ENCODE measurements around the gene SERPINA4.
A peak's percentile ranks its signal among the peaks of the same experiment; 100 is the strongest.
"Not testable (repeated sequence)": the region's sequence is repeated elsewhere in the genome, so short reads cannot be mapped to it uniquely, and the experiment has no call there.

Gene SERPINA4

GRCh38 chr14:94592457-94592856, 31.2 kb downstream of the SERPINA4 start:
- DNase-seq (ENCODE audit: low spot score): no peak

DNA sequence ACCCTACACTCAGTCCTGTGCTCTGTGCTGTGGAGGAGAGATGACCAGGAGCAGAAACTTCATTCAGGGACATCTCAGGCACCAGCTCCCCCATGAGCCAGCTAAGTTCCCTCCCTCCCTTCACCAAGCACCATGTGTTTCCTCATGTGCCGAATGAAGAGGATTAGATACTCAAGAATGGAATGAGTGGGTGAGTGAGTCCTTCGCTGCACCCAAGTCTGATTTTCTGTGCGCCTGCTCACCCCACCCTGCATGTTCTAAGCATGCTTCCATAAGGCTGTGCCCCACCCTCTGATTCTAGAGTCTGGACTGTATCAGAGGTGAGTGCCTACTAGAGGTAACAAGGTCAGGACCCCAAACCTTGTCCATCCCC, 32.1 kb downstream of the SERPINA4 start:
- no peak for DNase-seq (ENCODE audit: low spot score)

DNA sequence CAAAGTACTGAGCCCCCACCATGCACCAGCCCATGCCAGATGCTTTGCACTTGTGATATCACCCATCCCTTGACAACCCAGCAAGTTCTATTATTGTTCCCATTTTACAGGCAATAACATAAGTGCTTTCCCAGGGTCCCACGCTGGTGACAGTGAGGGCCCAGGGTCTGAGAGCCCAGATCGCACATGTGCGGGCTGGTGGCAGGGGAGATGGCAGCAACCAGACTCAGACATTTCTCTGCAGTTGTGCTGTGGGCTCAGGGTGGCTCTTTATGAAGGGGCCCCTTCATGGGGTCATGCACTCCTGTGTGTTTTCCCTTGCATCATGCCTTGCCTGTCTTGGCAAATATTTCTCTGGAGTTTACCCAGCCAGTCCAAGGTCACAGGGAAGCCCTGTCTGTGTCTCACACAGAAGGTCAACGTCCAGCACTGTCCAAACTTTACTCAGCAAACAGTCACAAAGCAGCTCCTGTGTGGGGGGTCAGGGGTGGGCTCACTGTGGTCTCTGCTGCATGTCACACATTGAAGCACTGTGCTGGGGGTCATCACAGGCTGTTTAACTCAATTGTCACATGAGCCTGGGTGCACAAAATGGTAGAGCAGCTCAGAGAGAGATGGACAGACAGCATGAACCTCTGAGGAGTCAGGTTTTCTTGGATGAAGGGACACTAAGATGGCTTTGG, 32.6 kb downstream of the SERPINA4 start:
- no peak for DNase-seq (ENCODE audit: low spot score)

GRCh38 chr14:94594441-94594840, 33.2 kb downstream of the SERPINA4 start:
- DNase-seq (ENCODE audit: low spot score): no peak

GRCh38 chr14:94595912-94596311, 34.7 kb downstream of the SERPINA4 start:
- no peak for DNase-seq (ENCODE audit: low spot score)

- no peak for DNase-seq (ENCODE audit: low spot score)
Measured at GRCh38 chr14:94596361-94596760, 35.1 kb downstream of the SERPINA4 start.

DNA sequence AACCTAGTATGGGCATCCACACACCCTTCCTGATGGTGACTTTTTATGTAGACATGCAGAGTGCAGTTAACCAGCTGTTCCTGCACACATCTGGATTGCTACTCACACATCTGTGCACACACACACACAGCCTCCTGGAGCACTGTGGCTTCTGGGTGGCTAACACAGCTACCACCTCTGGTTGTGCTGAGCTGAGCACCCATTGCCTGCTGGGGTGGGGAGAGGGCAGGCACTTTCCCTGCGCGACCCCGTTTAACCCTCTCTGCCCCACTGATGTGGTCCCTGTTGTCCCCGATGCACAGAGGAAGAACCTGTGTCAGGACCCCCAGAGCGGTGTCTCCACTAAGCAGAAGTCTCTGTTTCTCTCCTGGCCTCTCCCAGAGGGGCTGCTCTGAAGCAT, 36.5 kb downstream of the SERPINA4 start:
- DNase-seq (ENCODE audit: low spot score): no peak

GRCh38 chr14:94598506-94598815, 37.2 kb downstream of the SERPINA4 start:
- DNase-seq (ENCODE audit: low spot score): no peak

GRCh38 chr14:94598816-94599655, 37.8 kb downstream of the SERPINA4 start:
- DNase-seq (ENCODE audit: low spot score): peak; percentile 98

DNA sequence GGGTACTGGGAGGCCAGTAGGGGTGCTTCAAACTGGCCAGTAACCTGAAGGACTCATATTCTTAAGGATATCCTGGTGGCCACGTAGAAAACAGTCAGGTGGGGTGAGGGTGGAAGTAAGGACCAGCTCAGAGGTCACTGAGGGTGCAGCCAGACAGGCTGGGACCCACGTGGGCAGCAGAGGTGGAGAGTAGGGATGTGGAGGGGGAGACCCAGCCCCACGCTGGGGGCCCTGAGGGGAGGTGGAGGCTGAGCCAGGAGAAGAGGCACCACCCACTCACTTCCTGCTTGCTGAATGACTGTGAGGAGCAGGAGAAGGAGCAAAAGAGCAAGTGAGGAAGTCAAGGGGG, 38.4 kb downstream of the SERPINA4 start:
- no peak for DNase-seq (ENCODE audit: low spot score)

DNA sequence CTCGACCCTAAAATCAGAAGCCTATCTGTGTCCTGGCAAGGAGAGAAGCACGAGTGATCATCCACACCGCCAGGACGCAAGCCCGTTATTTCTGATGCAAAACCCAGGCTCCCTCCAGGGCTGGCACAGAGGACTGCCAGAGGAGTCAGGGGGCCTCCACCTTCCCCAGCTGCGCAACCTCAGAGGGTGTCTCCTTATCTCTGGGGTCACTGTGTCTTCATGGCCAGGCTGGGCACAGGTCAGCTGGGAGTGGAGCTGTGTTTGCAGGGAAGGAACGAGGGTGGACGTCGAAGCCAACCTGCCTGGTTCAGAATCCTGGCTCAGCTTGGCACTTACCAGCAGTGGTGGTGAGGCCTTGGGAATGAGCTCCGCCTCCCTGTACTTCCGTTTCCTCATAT, 38.9 kb downstream of the SERPINA4 start:
- DNase-seq (ENCODE audit: low spot score): no peak

- DNase-seq (ENCODE audit: low spot score): peak; percentile 58
Measured at GRCh38 chr14:94601884-94602391, 40.7 kb downstream of the SERPINA4 start.

DNA sequence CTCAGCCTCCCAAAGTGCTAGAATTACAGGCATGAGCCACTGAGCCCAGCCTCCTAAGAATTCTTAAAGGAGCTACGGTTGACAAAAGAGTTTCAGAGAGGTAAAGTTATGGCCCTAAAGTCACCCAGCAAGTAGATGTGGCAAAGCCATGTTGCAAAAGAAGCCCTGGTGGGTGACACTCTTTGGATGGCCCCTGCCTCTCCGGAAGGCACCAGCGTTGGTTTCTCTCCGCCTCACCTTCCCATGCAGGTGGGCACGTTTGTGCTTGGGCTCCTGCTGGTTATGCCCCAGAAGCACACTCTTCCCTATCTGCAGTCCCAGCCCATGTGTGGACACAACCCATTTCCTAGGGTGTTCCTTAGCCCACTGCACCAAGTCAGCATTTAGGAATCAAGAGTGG, 41.5 kb downstream of the SERPINA4 start:
- DNase-seq (ENCODE audit: low spot score): no peak

- DNase-seq (ENCODE audit: low spot score): no peak
Measured at GRCh38 chr14:94605361-94605760, 44.1 kb downstream of the SERPINA4 start.

DNA sequence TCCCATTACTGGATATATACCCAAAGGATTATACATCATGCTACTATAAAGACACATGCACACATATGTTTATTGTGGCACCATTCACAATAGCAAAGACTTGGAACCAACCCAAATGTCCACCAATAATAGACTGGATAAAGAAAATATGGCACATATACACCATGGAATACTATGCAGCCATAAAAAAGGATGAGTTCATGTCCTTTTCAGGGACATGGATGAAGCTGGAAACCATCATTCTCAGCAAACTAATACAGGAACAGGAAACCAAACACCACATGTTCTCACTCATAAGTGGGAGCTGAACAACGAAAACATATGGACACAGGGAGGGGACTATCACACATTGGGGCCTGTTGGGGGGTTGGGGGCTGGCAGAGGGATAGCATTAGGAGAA, 47.7 kb downstream of the SERPINA4 start:
- DNase-seq (ENCODE audit: low spot score): not testable (repeated sequence)

DNA sequence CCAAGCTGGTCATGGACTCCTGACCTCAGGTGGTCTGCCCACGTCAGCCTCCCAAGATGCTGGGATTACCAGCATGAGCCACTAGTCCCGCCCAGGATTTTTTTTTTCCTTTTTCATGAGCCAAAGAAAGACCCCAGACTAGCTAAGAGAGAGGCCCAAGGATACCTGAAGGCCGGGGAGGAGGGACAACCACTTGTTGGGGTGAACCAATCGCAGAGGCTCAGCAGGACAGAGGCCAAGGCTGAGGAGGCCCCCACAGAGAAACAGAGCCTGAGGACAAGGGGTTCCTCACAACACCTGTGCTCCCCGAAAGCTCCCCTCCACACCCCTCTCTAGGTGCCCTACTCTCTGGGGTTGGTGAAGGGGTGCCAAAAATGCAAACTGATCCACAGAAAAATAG, 49.9 kb downstream of the SERPINA4 start:
- no peak for DNase-seq (ENCODE audit: low spot score)

DNA sequence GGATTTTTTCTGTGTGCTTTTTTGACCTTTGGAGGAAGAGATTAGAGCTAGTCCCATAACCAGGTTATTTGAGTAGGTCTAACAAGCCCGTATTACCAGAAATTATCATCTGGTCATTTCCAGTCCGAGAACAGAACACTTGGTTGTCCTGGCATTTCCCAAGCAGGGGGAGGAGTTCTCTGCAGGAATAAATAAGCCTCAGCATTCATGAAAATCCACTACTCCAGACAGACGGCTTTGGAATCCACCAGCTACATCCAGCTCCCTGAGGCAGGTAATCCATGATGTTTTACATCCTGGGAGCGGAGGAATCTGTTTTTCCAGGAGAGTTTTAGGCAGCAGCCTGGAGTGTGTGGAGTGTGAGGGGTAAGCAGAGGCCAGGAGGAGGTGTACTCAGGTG, 50.9 kb downstream of the SERPINA4 start, which contains the start of gene SERPINA3:
SERPINA3 (plus strand) TSS at position 218 of the 400 bp plus-strand sequence. CDS start 2,051 bp downstream, outside the sequence.
- DNase-seq (ENCODE audit: low spot score): no peak

DNA sequence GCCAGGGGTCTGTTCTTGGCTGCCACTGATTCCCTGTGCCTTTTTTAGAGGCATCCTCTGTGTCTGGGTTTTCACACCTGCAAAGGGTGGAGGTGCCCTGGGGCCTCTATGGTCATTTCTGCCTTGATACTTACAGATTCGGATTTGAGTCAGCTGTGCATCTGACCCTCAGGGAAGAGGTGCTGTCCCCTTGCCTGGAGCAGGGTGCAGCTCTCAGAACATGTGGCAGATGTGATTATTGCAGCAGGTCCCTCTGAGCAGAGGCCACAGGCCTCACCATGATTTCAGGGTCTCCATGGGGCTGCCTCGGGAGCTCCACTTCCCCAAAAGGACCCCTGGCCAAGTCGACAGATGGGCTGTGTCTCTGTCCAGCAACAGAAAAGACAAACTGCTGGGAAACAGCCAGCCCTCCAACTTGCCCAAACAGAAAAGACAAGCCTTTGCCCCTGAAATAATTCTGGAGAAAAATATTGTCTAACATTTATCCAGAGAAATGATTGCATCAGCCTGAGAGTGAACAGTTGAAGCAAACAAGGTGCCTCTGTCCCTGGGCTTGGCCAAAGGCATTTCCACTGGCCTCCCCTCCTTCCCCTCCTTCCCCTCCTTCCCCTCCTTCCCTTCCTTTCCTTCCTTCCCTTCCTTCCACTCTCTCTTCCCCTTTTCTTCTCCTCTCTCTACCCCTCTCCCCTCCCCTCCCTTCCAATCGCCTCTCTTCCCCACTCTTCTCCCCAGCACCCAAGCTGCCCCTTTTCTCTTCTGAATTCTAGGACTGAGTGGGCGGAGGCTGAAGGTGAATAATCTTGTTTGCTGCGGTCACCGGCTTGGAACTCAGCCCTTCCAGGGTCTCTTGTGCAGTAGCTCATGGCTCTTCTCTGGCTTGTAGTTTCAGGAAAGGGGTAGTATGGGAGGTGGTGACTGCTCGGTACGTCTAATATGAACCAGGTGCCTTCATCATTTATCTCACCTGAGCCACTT, 51.6 kb downstream of the SERPINA4 start:
- peak; percentile 35 for DNase-seq (ENCODE audit: low spot score)

DNA sequence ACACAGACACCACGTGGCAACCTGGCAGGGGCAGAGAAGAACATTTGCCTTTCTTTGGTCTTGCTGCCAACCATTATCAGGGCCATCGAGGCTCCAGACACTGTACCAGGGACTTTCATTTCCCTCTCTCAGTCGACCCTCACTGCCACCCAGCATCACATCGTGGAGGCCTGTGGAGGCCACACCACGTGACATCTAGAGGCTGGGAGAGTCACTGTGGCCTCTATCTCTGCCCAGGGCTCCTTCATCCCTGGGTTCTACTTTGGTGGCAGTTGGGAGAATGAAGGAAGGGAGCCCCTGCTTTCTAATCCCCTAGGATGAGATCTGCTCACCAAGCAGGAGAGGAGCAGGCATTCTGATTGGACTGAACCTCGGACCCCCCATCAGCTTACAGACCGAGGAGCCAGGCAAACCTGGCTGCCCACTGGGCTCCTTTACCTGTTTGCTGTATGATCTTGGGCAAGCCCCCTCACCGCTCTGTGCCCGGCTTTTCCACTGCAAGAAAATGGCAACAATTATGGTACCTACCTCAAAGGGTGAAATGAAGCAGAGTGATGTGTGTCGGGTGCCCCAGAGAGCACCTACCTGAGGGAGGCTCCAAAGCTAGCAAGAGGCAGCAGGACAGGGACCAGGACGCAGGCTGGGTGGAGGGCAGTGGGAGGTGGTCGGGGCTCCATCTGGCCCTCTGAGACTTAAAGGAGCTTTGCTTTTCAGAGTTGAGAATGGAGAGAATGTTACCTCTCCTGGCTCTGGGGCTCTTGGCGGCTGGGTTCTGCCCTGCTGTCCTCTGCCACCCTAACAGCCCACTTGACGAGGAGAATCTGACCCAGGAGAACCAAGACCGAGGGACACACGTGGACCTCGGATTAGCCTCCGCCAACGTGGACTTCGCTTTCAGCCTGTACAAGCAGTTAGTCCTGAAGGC, 52.7 kb downstream of the SERPINA4 start:
- DNase-seq (ENCODE audit: low spot score): no peak

GRCh38 chr14:94614802-94615201, 53.6 kb downstream of the SERPINA4 start:
- no peak for DNase-seq (ENCODE audit: low spot score)

GRCh38 chr14:94615254-94615653, 54.0 kb downstream of the SERPINA4 start:
- DNase-seq (ENCODE audit: low spot score): no peak

Measured in SW480 (cell line).